H1 (cell line): ENCODE data around the gene CTIF. TPM values are rescaled to one million over a fixed set of nuclear protein-coding genes. Genes with fewer than 3 reads are reported as not detected.

Source experiments
- CTCF ChIA-PET: fragments of 300-600 bp; sonication (Branson Sonifier 250); formaldehyde crosslinking; loops from one replicate; lab custom pipeline; 2021; ENCODE audit not compliant: partially characterized antibody; lab: Charles Lee
- POLR2A ChIA-PET: fragments of 300-600 bp; sonication (Branson Sonifier 250); formaldehyde crosslinking; loops from one replicate; lab custom pipeline; 2021; ENCODE audit warnings: inconsistent platforms; ENCODE audit not compliant: partially characterized antibody; lab: Charles Lee
- DNase-seq, 2 experiments: peaks; one replicate each; pipeline versions ENCODE4 v3.0.0 to v3.0.0-alpha.2; 2010 to 2022; ENCODE audit warnings: low spot score in 2 of 2, low read depth in 1 of 2, mixed read lengths in 1 of 2
- FAIRE-seq: peaks from 2 replicates; lab custom pipeline; 2011; peaks lifted over from hg19 to GRCh38; lab: Jason Lieb, UNC
- H2AFZ ChIP-seq: 2 replicates; pipeline ENCODE4 v1.8.1; 2012; ENCODE audit warnings: low read length, inconsistent platforms
- H2AK5ac ChIP-seq: 2 replicates; pipeline ENCODE4 v1.6.1; 2013; ENCODE audit warnings: low read depth, low read length
- H2BK120ac ChIP-seq: replicated peaks from 2 replicates; pipeline ENCODE3; 2013; ENCODE audit warnings: low read depth, low read length, inconsistent platforms
- H2BK12ac ChIP-seq: 2 replicates; pipeline ENCODE4 v1.6.1; 2013; ENCODE audit warnings: low read depth, low read length
- H2BK15ac ChIP-seq: 2 replicates; pipeline ENCODE4 v1.6.1; 2013; ENCODE audit warnings: low read length
- H2BK20ac ChIP-seq: 2 replicates; pipeline ENCODE4 v1.6.1; 2013; ENCODE audit warnings: low read length
- H2BK5ac ChIP-seq: 2 replicates; pipeline ENCODE4 v1.6.1; 2013; ENCODE audit warnings: low read depth, low read length
- H3K14ac ChIP-seq: 2 replicates; pipeline ENCODE4 v1.6.1; 2013; ENCODE audit warnings: inconsistent platforms; ENCODE audit not compliant: insufficient read length
- H3K18ac ChIP-seq: 2 replicates; pipeline ENCODE4 v1.6.1; 2013; ENCODE audit warnings: low read length; ENCODE audit errors: extremely low read depth
- H3K23ac ChIP-seq: 2 replicates; pipeline ENCODE4 v1.6.1; 2013; ENCODE audit warnings: inconsistent platforms; ENCODE audit not compliant: insufficient read length
- H3K23me2 ChIP-seq: 2 replicates; pipeline ENCODE4 v1.6.1; 2013; ENCODE audit warnings: low read depth, low read length
- H3K27ac ChIP-seq: 2 replicates; pipeline ENCODE4 v1.6.1; 2011; ENCODE audit warnings: low read depth, low read length, inconsistent platforms
- H3K27me3 ChIP-seq, 4 experiments: replicated peaks in 1 of 4; 1 replicate in 1 of 4; 2 replicates in 3 of 4; pipeline versions ENCODE4 v1.6.1 to v1.8.1; 2011 to 2013; ENCODE audit warnings: low read length in 3 of 4, mild to moderate bottlenecking in 3 of 4, inconsistent platforms in 2 of 4, mixed read lengths in 2 of 4, moderate library complexity in 1 of 4; ENCODE audit not compliant: control insufficient read depth in 3 of 4, insufficient read depth in 3 of 4; ENCODE audit errors: extremely low read depth in 1 of 4
- H3K36me3 ChIP-seq, 4 experiments: 2 replicates each; pipeline versions ENCODE4 v1.6.1 to v1.8.1; 2011 to 2013; ENCODE audit warnings: mild to moderate bottlenecking in 4 of 4, low read length in 3 of 4, moderate library complexity in 2 of 4, control low read depth in 1 of 4, inconsistent platforms in 1 of 4; ENCODE audit not compliant: insufficient read depth in 4 of 4, control insufficient read depth in 2 of 4
- H3K4ac ChIP-seq: replicated peaks from 2 replicates; pipeline ENCODE3; 2013; ENCODE audit warnings: low read length, low read depth, mixed read lengths, inconsistent platforms; ENCODE audit not compliant: insufficient read length
- H3K4me1 ChIP-seq, 4 experiments: replicated peaks in 1 of 4; 1 replicate in 1 of 4; 2 replicates in 3 of 4; pipeline versions ENCODE4 v1.6.1 to v1.8.1; 2011 to 2013; ENCODE audit warnings: low read length in 3 of 4, inconsistent platforms in 2 of 4, mixed read lengths in 1 of 4; ENCODE audit not compliant: insufficient read depth in 4 of 4, control insufficient read depth in 3 of 4
- H3K4me2 ChIP-seq, 2 experiments: 2 replicates each; pipeline versions ENCODE4 v1.6.1 to v1.8.1; 2011 to 2013; ENCODE audit warnings: low read depth in 2 of 2, low read length in 2 of 2, control low read depth in 1 of 2, inconsistent platforms in 1 of 2, mild to moderate bottlenecking in 1 of 2; ENCODE audit not compliant: insufficient read depth in 1 of 2
- H3K4me3 ChIP-seq, 4 experiments: fragments of 200-600, 300-600 bp in 1 of 4; sonication (generic), shearing (Covaris generic), sonication (Bioruptor Twin) in 1 of 4; 2 replicates each; pipeline versions ENCODE4 v1.5.1 to v1.8.1; 2011 to 2016; ENCODE audit warnings: low read length in 4 of 4, low read depth in 3 of 4, control low read depth in 2 of 4, inconsistent platforms in 2 of 4, mild to moderate bottlenecking in 2 of 4, mixed read lengths in 1 of 4, moderate library complexity in 1 of 4; ENCODE audit not compliant: insufficient read depth in 2 of 4; ENCODE audit errors: extremely low read depth in 1 of 4
- H3K56ac ChIP-seq: replicated peaks from 2 replicates; pipeline ENCODE3; 2013; ENCODE audit warnings: low read depth, mild to moderate bottlenecking, mixed read lengths, low read length, inconsistent platforms; ENCODE audit not compliant: insufficient read length
- H3K79me1 ChIP-seq: 2 replicates; pipeline ENCODE4 v1.6.1; 2013; ENCODE audit warnings: low read depth, low read length, control low read depth
- H3K79me2 ChIP-seq, 2 experiments: 2 replicates each; pipeline versions ENCODE4 v1.6.1 to v1.8.1; 2012 to 2013; ENCODE audit warnings: low read length in 2 of 2, mild to moderate bottlenecking in 2 of 2, inconsistent platforms in 1 of 2; ENCODE audit not compliant: insufficient read depth in 2 of 2, control insufficient read depth in 1 of 2
- H3K9ac ChIP-seq, 4 experiments: replicated peaks in 1 of 4; 1 replicate in 1 of 4; 2 replicates in 3 of 4; pipeline versions ENCODE4 v1.6.1 to v1.8.1; 2011 to 2013; ENCODE audit warnings: low read depth in 3 of 4, low read length in 3 of 4, control low read depth in 2 of 4, mild to moderate bottlenecking in 2 of 4, moderate library complexity in 2 of 4, inconsistent platforms in 1 of 4; ENCODE audit errors: extremely low read depth in 1 of 4
- H3K9me3 ChIP-seq, 2 experiments: 2 replicates each; pipeline versions ENCODE4 v1.6.1 to v1.8.1; 2012 to 2013; ENCODE audit warnings: mild to moderate bottlenecking in 2 of 2, moderate library complexity in 2 of 2, control low read depth in 1 of 2, inconsistent platforms in 1 of 2, low read depth in 1 of 2, low read length in 1 of 2, mixed read lengths in 1 of 2; ENCODE audit not compliant: insufficient read depth in 2 of 2
- H4K20me1 ChIP-seq, 2 experiments: replicated peaks in 1 of 2; 2 replicates each; pipeline versions ENCODE3 to v1.8.1; 2011 to 2013; ENCODE audit warnings: inconsistent platforms in 2 of 2, low read length in 2 of 2, mild to moderate bottlenecking in 1 of 2; ENCODE audit not compliant: insufficient read depth in 2 of 2, control insufficient read depth in 1 of 2
- H4K5ac ChIP-seq: 2 replicates; pipeline ENCODE4 v1.6.1; 2013; ENCODE audit warnings: low read length, low read depth, mixed read lengths, inconsistent platforms; ENCODE audit not compliant: insufficient read length
- H4K8ac ChIP-seq: 2 replicates; pipeline ENCODE4 v1.8.0; 2013; ENCODE audit warnings: mild to moderate bottlenecking, moderate library complexity, low read length, inconsistent platforms; ENCODE audit not compliant: insufficient read depth; ENCODE audit errors: extremely low read depth
- H4K91ac ChIP-seq: replicated peaks from 2 replicates; pipeline ENCODE3; 2013; ENCODE audit warnings: low read length, mixed read lengths, inconsistent platforms; ENCODE audit not compliant: insufficient read length
- RNF2 ChIP-seq: fragments of 200-900, 300-1000 bp; sonication (generic); IDR thresholded peaks from 2 replicates; pipeline ENCODE4 v1.7.1; 2016; ENCODE audit warnings: borderline replicate concordance, low read depth, mild to moderate bottlenecking, antibody characterized with exemption, low read length; ENCODE audit not compliant: poor library complexity, severe bottlenecking; ENCODE audit errors: missing control alignments
- WGBS, 2 experiments: shearing (Covaris generic) in 1 of 2; methylation state at CpG; one replicate each; pipeline versions ENCODE4 v1.1.6 to v1.1.7; 2013 to 2015; ENCODE audit warnings: low lambda C conversion rate in 2 of 2, mixed read lengths in 2 of 2, inconsistent platforms in 1 of 2, low coverage in 1 of 2, missing lambda C conversion rate in 1 of 2; ENCODE audit not compliant: insufficient replicate concordance in 2 of 2, insufficient coverage in 1 of 2, insufficient read length in 1 of 2; ENCODE audit errors: extremely low coverage in 1 of 2, missing lambda C conversion rate in 1 of 2; 5-methylcytosine and 5-hydroxymethylcytosine counted together
- polyA plus RNA-seq, 7 experiments: library from polyadenylated mRNA; depleted of rRNA in 3 of 7; stranded (reverse) in 5 of 7; unstranded in 2 of 7; fragments of >200 nt in 5 of 7; fragments of 200-250 nt in 2 of 7; gene quantifications; 1 replicate in 5 of 7; 2 replicates in 1 of 7; 4 replicates in 1 of 7; pipeline versions ENCODE4 v1.2.1 to v1.2.3, GENCODE V29; 2011 to 2013; ENCODE audit warnings: missing spikeins in 2 of 7, mixed read lengths in 2 of 7
- total RNA-seq: library from RNA; stranded (reverse); fragmentation: NEBNext Ultra II Directional; extraction: Animal tissue kit (Norgen Biotek cat#: 25700); gene quantifications from 2 replicates; pipeline ENCODE4 v1.2.1, GENCODE V29; 2021

CTIF gene
- total and polyA plus RNA-seq, 2 of the 8 experiments (the other 6 are each of a cell fraction or from before 2014, with no cell fraction given), result 9.0 to 17.8 TPM

GRCh38 chr18:48547531-48547981, 8.7 kb downstream of the CTIF start:
- H2BK15ac ChIP-seq, result no peak overlapping the region
- no peak overlapping the region for H4K5ac ChIP-seq
- 0 out of 2 replicates have a peak, but pooled peaks cover 1% of the 10 kb centered on the region for H3K23me2 ChIP-seq
- H3K79me1 ChIP-seq, result peaks cover 19% of the 10 kb centered on the region
- no peak overlapping the region; the same call in 1 of the 2 replicates for H4K8ac ChIP-seq
- no peak overlapping the region for H3K23ac ChIP-seq
- ChIA-PET CTCF (interaction anchor here (0.8 to 2.6 kb wide), 7 partner anchors 9 to 117 kb away, joined by 3 to 6 read pairs (median 3); no protein-coding TSS in a partner anchor), POLR2A (interaction anchor here (1.1 to 1.2 kb wide), 2 partner anchors 9 to 14 kb away, joined by 3 to 5 read pairs; partner anchors contain the start of gene CTIF)
- H3K4me2 ChIP-seq, result peak overlapping the region; percentile 6 to 56; a peak in 2 of 4 replicates
- H3K4me3 ChIP-seq, result no peak overlapping the region
- H2AK5ac ChIP-seq, result peak overlapping the region; percentile 87; the same call in 1 of the 2 replicates
- H3K56ac ChIP-seq, result no peak overlapping the region
- H3K9me3 ChIP-seq, result no peaks in the 10 kb centered on the region
- H3K79me2 ChIP-seq, result peaks cover 7 to 62% of the 10 kb centered on the region in 2 experiments
- H3K9ac ChIP-seq, result no peak overlapping the region; a peak in 1 of 7 replicates
- no peak overlapping the region for H3K4ac ChIP-seq
- 0 out of 2 replicates have a peak overlapping the region, but pooled peaks have one; percentile 4 for H3K27ac ChIP-seq
- no peak overlapping the region for H4K91ac ChIP-seq
- no peak overlapping the region for H3K14ac ChIP-seq
- no peak for FAIRE-seq
- peaks cover 35 to 54% (median 47%) of the 10 kb centered on the region in 4 experiments for H3K4me1 ChIP-seq
- peak overlapping the region; percentile 37; the same call in 1 of the 2 replicates for H2BK5ac ChIP-seq
- H3K36me3 ChIP-seq, result no peaks in the 10 kb centered on the region
- peak overlapping the region; percentile 43; the same call in 1 of the 2 replicates for H3K18ac ChIP-seq
- WGBS, 2 experiments, result 87% methylated on average over 9 of the region's 9 CpGs; no CpG with 5 or more reads in 1 of the 2 experiments
- DNase-seq, result no peak
- TF ChIP-seq RNF2, result no peak
- peak overlapping the region; percentile 44; the same call in 1 of the 2 replicates for H2BK20ac ChIP-seq
- H2AFZ ChIP-seq, result no peak overlapping the region
- no peak overlapping the region for H2BK120ac ChIP-seq
- H3K27me3 ChIP-seq, result peaks cover 0 to 3% (median 3%) of the 10 kb centered on the region in 4 experiments; a peak in 4 of 7 replicates
- peaks cover 3 to 9% of the 10 kb centered on the region in 2 experiments for H4K20me1 ChIP-seq
- H2BK12ac ChIP-seq, result peak overlapping the region; percentile 69; the same call in 1 of the 2 replicates
